Esophagus squamous epithelium (tissue), 5 donors: ENCODE data around the gene VBP1. TPM values are rescaled to one million over a fixed set of nuclear protein-coding genes. Genes with fewer than 3 reads are reported as not detected.
"Not testable (repeated sequence)": the region's sequence is repeated elsewhere in the genome, so short reads cannot be mapped to it uniquely, and the experiment has no call there.

Experiments used
- DNase-seq: peaks from one replicate; lab custom pipeline; 2025; lab: John Stamatoyannopoulos, UW
- H3K27ac ChIP-seq, 4 donors: fragments of 200-600 bp; sonication (generic); one replicate each; pipeline ENCODE4 v1.5.1; 2016 to 2019; ENCODE audit warnings: mild to moderate bottlenecking in 1 of 4
- H3K27me3 ChIP-seq, 4 donors: fragments of 200-600 bp; sonication (generic); 1 replicate in 3 of 4; 2 replicates in 1 of 4; pipeline versions ENCODE4 v1.5.1 to v1.6.0; 2017 to 2021; ENCODE audit warnings: antibody characterized with exemption in 1 of 4
- H3K36me3 ChIP-seq, 3 donors: fragments of 200-600 bp; sonication (generic); one replicate each; pipeline ENCODE4 v1.5.1; 2016 to 2019
- H3K4me1 ChIP-seq, 3 donors: fragments of 200-600 bp; sonication (generic); one replicate each; pipeline ENCODE4 v1.5.1; 2017 to 2019
- H3K4me3 ChIP-seq, 4 donors: fragments of 200-600 bp; sonication (generic); 1 replicate in 3 of 4; 2 replicates in 1 of 4; pipeline ENCODE4 v1.5.1; 2016 to 2019; ENCODE audit warnings: mild to moderate bottlenecking in 2 of 4, moderate library complexity in 1 of 4
- H3K9me3 ChIP-seq, 3 donors: fragments of 200-600 bp; sonication (generic); one replicate each; pipeline ENCODE4 v1.5.1; 2016 to 2019
- POLR2A ChIP-seq, 4 donors: fragments of 450-650 bp; IDR thresholded peaks; one replicate each; pipeline ENCODE4 v1.6.1; 2017; ENCODE audit warnings: antibody characterized with exemption in 4 of 4, mild to moderate bottlenecking in 4 of 4, moderate library complexity in 3 of 4
- whole genome bisulfite sequencing, 2 donors: methylation state at CpG; one replicate each; pipeline ENCODE4 v1.1.5; 2018; 5-methylcytosine and 5-hydroxymethylcytosine counted together
- intact Hi-C: fragments of 100-400 bp; cut with DNase I; formaldehyde crosslinking; loops from one replicate; pipeline ENCODE4 v1.15.0; 2022
- total RNA-seq, 4 donors: library from RNA; depleted of rRNA; stranded (reverse); fragments of >200 nt; gene quantifications; one replicate each; pipeline ENCODE4 v1.1.0, GENCODE V29; 2016
- TF ChIP-seq, protein P1 (sequence below), 6 experiments: fragments of 450-650 bp in 4 of 6; fragments of 200-600 bp in 2 of 6; sonication (generic) in 2 of 6; IDR thresholded peaks; one replicate each; pipeline ENCODE4 v1.5.1; 2016 to 2019; ENCODE audit warnings: antibody characterized with exemption in 6 of 6, mild to moderate bottlenecking in 4 of 6, moderate library complexity in 4 of 6
- donor health status: DM: yes; HTN: yes; CAD: no.

VBP1 gene
- total RNA-seq, 4 donors from 2014 or later = 18.8 to 45.5 (median 32.9) TPM

DNA sequence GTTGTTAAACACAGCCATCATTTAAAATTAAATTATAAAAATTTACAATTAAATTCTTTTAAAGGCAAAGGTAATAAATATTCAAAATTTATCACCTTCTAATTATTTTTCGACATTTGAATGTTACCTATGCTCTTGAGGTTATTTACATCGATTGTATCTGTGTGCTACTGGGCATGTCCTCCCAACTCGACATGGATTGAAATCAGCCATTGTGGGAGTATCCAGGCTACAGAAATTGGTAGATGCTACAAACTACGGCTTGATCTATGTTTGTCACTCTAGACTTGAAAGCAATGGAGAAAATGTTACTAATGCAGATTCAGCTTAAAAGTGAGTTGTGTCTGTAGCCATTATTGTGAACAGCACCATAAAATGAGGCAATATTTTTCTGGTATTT lies 2.5 kb upstream of the VBP1 start:
- TF ChIP-seq POLR2A (IDR thresholded peaks at IDR 0.05) = no peak
- TF ChIP-seq, protein P1, sequence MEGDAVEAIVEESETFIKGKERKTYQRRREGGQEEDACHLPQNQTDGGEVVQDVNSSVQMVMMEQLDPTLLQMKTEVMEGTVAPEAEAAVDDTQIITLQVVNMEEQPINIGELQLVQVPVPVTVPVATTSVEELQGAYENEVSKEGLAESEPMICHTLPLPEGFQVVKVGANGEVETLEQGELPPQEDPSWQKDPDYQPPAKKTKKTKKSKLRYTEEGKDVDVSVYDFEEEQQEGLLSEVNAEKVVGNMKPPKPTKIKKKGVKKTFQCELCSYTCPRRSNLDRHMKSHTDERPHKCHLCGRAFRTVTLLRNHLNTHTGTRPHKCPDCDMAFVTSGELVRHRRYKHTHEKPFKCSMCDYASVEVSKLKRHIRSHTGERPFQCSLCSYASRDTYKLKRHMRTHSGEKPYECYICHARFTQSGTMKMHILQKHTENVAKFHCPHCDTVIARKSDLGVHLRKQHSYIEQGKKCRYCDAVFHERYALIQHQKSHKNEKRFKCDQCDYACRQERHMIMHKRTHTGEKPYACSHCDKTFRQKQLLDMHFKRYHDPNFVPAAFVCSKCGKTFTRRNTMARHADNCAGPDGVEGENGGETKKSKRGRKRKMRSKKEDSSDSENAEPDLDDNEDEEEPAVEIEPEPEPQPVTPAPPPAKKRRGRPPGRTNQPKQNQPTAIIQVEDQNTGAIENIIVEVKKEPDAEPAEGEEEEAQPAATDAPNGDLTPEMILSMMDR (IDR thresholded peaks at IDR 0.05) = no peak
- no peak overlapping the region for H3K27ac ChIP-seq
- WGBS, 2 donors = 74 to 92% methylated on average over 4 of the region's 4 CpGs
- H3K36me3 ChIP-seq = no peaks in the 10 kb centered on the region
- intact Hi-C loops = no loop called here
- H3K4me3 ChIP-seq = no peak overlapping the region
- DNase-seq = no peak
- no peaks in the 10 kb centered on the region for H3K27me3 ChIP-seq
- H3K9me3 ChIP-seq = no peaks in the 10 kb centered on the region
- peaks cover 0 to 24% (median 4%) of the 10 kb centered on the region in 3 donors for H3K4me1 ChIP-seq

DNA sequence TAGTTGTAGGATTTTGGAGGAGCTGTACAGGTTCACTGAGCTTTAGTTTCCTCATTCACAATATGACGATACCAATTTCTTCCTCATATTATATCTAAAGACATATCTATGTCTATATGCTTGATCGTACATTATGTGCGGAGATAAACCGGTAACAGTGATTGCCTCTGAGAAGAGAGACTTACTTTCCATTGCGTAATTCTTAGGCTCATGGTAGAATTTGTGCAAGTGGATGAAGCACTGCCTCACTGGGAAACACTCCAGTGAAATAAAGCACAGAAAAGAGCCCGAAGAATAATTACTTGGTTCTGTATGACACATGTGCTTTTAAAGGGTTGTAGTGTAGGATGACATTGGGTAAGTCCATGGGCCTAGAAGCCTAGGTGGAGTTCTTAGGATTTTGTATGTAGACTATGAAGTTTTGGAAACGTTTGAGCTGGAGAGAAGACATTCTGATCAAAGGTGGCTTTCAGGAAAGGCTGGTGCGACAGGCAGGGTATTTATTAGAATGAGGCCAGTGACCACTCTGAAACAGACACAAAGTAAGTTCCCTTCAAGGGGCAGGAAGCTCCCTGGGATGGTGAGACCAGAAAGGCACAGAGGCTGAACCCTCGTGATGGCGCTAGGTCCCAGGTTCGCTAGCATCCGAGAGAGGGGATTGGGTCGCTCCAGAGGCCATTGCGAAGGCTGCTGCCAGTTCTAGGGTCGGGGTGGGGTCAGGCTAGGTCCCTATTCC lies 649 bp upstream of the VBP1 start:
- DNase-seq = no peak
- TF ChIP-seq, protein P1 (IDR thresholded peaks at IDR 0.05) = no peak
- no peak for TF ChIP-seq POLR2A (IDR thresholded peaks at IDR 0.05)
- no peaks in the 10 kb centered on the region for H3K27me3 ChIP-seq
- intact Hi-C loops = no loop called here
- 58 to 72% methylated on average over 8 to 13 of the region's 15 CpGs for WGBS, 2 donors
- H3K4me3 ChIP-seq = peak overlapping the region; percentile 65 to 77 (median 70)
- H3K4me1 ChIP-seq = peaks cover 0 to 25% (median 4%) of the 10 kb centered on the region in 3 donors
- H3K27ac ChIP-seq = peak overlapping the region; percentile 89 to 93 (median 90)
- H3K36me3 ChIP-seq = peaks cover 0 to 4% (median 0%) of the 10 kb centered on the region in 3 donors
- no peaks in the 10 kb centered on the region for H3K9me3 ChIP-seq

DNA sequence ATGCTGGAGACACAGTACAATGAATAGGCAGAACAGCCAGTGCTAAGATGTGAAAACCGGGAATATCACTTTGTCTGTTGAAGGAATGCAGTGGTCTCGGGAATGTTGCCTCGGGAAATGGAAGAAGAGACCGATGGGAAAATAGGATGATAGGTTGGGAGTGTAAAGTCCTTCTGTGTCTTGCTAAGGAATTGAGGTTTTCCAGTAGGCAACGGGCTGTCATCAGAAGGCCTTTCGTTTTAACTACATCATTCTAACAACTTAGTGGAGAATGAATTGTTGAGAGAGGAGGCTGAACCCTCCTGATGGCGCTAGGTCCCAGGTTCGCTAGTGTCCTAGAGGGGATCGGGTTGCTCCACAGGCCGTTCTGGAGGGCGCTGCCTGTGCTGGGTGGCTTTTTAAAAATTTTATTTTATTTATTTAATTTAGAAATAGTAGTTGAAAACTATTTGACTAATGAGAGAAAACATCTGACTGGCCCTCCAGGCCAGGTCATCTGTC lies 730 bp downstream of the VBP1 start:
- peaks cover 0 to 18% (median 0%) of the 10 kb centered on the region in 3 donors for H3K36me3 ChIP-seq
- peak overlapping the region; percentile 89 to 93 (median 90) for H3K27ac ChIP-seq
- WGBS, 2 donors = 6 to 32% methylated on average over 11 of the region's 11 CpGs
- no peaks in the 10 kb centered on the region for H3K27me3 ChIP-seq
- DNase-seq = no peak
- intact Hi-C loops = no loop called here
- TF ChIP-seq POLR2A (IDR thresholded peaks at IDR 0.05) = no peak
- TF ChIP-seq, protein P1 (IDR thresholded peaks at IDR 0.05) = no peak
- H3K4me1 ChIP-seq = peaks cover 0 to 25% (median 4%) of the 10 kb centered on the region in 3 donors
- peak overlapping the region; percentile 65 to 77 (median 70) for H3K4me3 ChIP-seq
- H3K9me3 ChIP-seq = no peaks in the 10 kb centered on the region

DNA sequence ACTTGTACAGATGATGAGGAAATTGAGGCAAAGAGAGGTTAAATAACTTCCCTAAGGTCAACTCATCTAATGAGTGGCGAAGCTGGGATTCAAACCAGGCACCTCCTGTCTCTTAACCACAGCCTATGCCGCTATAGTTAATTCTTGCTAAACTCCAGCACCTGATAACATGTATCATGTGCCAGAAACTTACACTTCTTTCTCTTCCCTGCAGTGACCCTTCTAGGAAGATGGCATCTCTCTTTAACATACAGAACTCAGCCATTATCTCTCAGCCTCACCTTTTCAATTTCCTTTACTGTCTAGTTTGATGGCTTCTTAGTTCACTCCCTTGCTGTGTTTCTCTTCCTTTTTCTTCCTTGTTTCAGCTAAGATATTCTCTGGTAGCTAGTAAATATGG lies 2.5 kb downstream of the VBP1 start:
- Histone ChIP-seq H3K9me3 (no peaks in the 10 kb centered on the region), H3K4me1 (peaks cover 0 to 25% (median 4%) of the 10 kb centered on the region in 3 donors), H3K27ac (no peak overlapping the region), H3K36me3 (peaks cover 0 to 30% (median 0%) of the 10 kb centered on the region in 3 donors), H3K27me3 (no peaks in the 10 kb centered on the region), H3K4me3 (no peak overlapping the region)
- intact Hi-C loops = no loop called here
- WGBS, 2 donors = 71 to 83% methylated on average over 2 of the region's 2 CpGs
- DNase-seq = no peak
- no peak for TF ChIP-seq POLR2A (IDR thresholded peaks at IDR 0.05)
- TF ChIP-seq, protein P1 (IDR thresholded peaks at IDR 0.05) = no peak

DNA sequence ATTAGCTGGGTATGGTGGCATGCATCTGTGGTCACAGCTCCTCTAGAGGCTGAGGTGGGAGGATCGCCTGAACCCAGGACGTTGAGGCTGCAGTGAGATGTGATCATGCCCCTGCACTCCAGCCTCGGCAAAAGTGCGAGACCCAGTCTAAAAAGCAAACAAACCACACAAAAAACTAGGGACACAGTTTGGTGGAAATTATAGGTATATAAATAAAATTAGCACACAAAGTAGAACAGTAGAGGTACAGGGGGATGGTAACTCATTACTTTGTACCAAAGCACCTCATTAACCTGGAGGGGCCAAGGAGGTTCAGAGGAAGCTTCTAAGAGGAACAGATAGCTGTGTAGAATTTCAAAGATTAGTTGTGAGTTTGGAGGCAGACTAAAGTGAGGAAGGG lies 5.1 kb downstream of the VBP1 start:
- H3K27me3 ChIP-seq = no peaks in the 10 kb centered on the region
- H3K9me3 ChIP-seq = no peaks in the 10 kb centered on the region
- H3K4me1 ChIP-seq = peaks cover 0 to 18% (median 0%) of the 10 kb centered on the region in 3 donors
- WGBS, 2 donors = 98 to 100% methylated on average over 2 to 4 of the region's 4 CpGs
- H3K27ac ChIP-seq = no peak overlapping the region
- H3K4me3 ChIP-seq = no peak overlapping the region
- peaks cover 0 to 35% (median 0%) of the 10 kb centered on the region in 3 donors for H3K36me3 ChIP-seq
- no peak for DNase-seq
- TF ChIP-seq POLR2A (IDR thresholded peaks at IDR 0.05) = no peak
- TF ChIP-seq, protein P1 (IDR thresholded peaks at IDR 0.05) = no peak
- intact Hi-C loops = no loop called here

DNA sequence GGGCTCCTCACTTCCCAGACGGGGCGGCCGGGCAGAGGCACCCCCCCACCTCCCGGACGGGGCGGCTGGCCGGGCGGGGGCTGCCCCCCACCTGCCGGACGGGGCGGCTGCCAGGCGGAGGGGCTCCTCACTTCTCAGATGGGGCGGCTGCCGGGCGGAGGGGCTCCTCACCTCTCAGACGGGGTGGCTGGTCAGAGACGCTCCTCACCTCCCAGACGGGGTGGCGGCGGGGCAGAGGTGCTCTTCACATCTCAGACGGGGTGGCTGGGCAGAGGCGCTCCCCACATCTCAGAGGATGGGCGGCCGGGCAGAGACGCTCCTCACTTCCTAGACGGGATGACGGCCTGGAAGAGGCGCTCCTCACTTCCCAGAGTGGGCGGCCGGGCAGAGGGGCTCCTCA lies 7.5 kb downstream of the VBP1 start:
- H3K27ac ChIP-seq, DNase-seq, H3K4me3 ChIP-seq, intact Hi-C loops, H3K27me3 ChIP-seq, H3K4me1 ChIP-seq, H3K9me3 ChIP-seq: not testable (repeated sequence)
- no CpG with 5 or more reads among the region's 30 CpGs for WGBS, 2 donors
- H3K36me3 ChIP-seq = peaks cover 0 to 53% (median 0%) of the 10 kb centered on the region in 3 donors
